WTC11 (cell line): ENCODE results near the gene EEIG1. TPM values are rescaled to one million over a fixed set of nuclear protein-coding genes. Genes with fewer than 3 reads are reported as not detected.
A peak's percentile ranks its signal among the peaks of the same experiment; 100 is the strongest.

ENCODE experiments used
- AR ChIP-seq: fragments of 250-450 bp; sonication (Bioruptor Pico); IDR thresholded peaks from 2 replicates; pipeline ENCODE4 v1.9.0; 2021; ENCODE audit warnings: mild to moderate bottlenecking
- ATF2 ChIP-seq: sonication (generic); formaldehyde crosslinking; IDR thresholded peaks from 2 replicates; pipeline ENCODE4 v1.8.1; 2022; ENCODE audit warnings: low read depth, missing genetic modification reagents, borderline replicate concordance
- ATF6 ChIP-seq: sonication (generic); formaldehyde crosslinking; IDR thresholded peaks from 2 replicates; pipeline ENCODE4 v1.8.1; 2023; ENCODE audit warnings: mild to moderate bottlenecking, missing genetic modification reagents
- CREM ChIP-seq: sonication (generic); formaldehyde crosslinking; IDR thresholded peaks from 2 replicates; pipeline ENCODE4 v1.8.1; 2022; ENCODE audit warnings: mild to moderate bottlenecking, missing genetic modification reagents, moderate library complexity
- CTCF ChIP-seq: fragments of 200-600 bp; IDR thresholded peaks from 2 replicates; pipeline ENCODE4 v1.8.0; 2022; ENCODE audit warnings: antibody characterized with exemption
- ELF4 ChIP-seq: sonication (generic); formaldehyde crosslinking; IDR thresholded peaks from 2 replicates; pipeline ENCODE4 v1.8.1; 2022; ENCODE audit warnings: low read depth, mild to moderate bottlenecking, moderate library complexity, missing genetic modification reagents
- ERG ChIP-seq: fragments of 250-450 bp; sonication (Bioruptor Pico); IDR thresholded peaks from 2 replicates; pipeline ENCODE4 v1.8.0; 2021; ENCODE audit warnings: mild to moderate bottlenecking
- ESRRA ChIP-seq: sonication (generic); formaldehyde crosslinking; IDR thresholded peaks from 2 replicates; pipeline ENCODE4 v1.8.1; 2022; ENCODE audit warnings: mild to moderate bottlenecking, missing genetic modification reagents, borderline replicate concordance
- FOXJ3 ChIP-seq: sonication (generic); formaldehyde crosslinking; IDR thresholded peaks from 2 replicates; pipeline ENCODE4 v1.9.0; 2021; ENCODE audit warnings: missing genetic modification reagents, mild to moderate bottlenecking, borderline replicate concordance
- FOXP1 ChIP-seq: sonication (generic); formaldehyde crosslinking; IDR thresholded peaks from 2 replicates; pipeline ENCODE4 v1.8.0; 2022; ENCODE audit warnings: missing genetic modification reagents, mild to moderate bottlenecking, moderate library complexity, borderline replicate concordance
- GABPB1 ChIP-seq: sonication (generic); formaldehyde crosslinking; IDR thresholded peaks from 2 replicates; pipeline ENCODE4 v1.8.1; 2023; ENCODE audit warnings: mild to moderate bottlenecking, missing genetic modification reagents
- MYBL2 ChIP-seq: sonication (generic); formaldehyde crosslinking; IDR thresholded peaks from 2 replicates; pipeline ENCODE4 v1.8.1; 2023; ENCODE audit warnings: mild to moderate bottlenecking, moderate library complexity, missing genetic modification reagents
- PRDM15 ChIP-seq: sonication (generic); formaldehyde crosslinking; IDR thresholded peaks from 2 replicates; pipeline ENCODE4 v1.8.0; 2022; ENCODE audit warnings: missing genetic modification reagents
- TCF7 ChIP-seq: sonication (generic); formaldehyde crosslinking; IDR thresholded peaks from 2 replicates; pipeline ENCODE4 v1.8.0; 2022; ENCODE audit warnings: mild to moderate bottlenecking, low read depth, missing genetic modification reagents, moderate library complexity
- TEAD1 ChIP-seq: sonication (generic); formaldehyde crosslinking; IDR thresholded peaks from 2 replicates; pipeline ENCODE4 v1.8.0; 2022; ENCODE audit warnings: mild to moderate bottlenecking, missing genetic modification reagents
- ZBTB21 ChIP-seq: sonication (generic); formaldehyde crosslinking; IDR thresholded peaks from 2 replicates; pipeline ENCODE4 v1.8.1; 2023; ENCODE audit warnings: mild to moderate bottlenecking, missing genetic modification reagents, borderline replicate concordance
- ZMAT4 ChIP-seq: fragments of 250-450 bp; sonication (Bioruptor Pico); IDR thresholded peaks from 2 replicates; pipeline ENCODE4 v1.9.0; 2021; ENCODE audit warnings: mild to moderate bottlenecking
- ZNF138 ChIP-seq: sonication (generic); formaldehyde crosslinking; conservative IDR thresholded peaks from 2 replicates; pipeline ENCODE4 v1.8.1; 2022; ENCODE audit warnings: mild to moderate bottlenecking, moderate library complexity, missing genetic modification reagents
- ZNF219 ChIP-seq: sonication (generic); formaldehyde crosslinking; IDR thresholded peaks from 2 replicates; pipeline ENCODE4 v1.8.0; 2023; ENCODE audit warnings: missing genetic modification reagents, mild to moderate bottlenecking, borderline replicate concordance
- ZNF232 ChIP-seq: sonication (generic); formaldehyde crosslinking; IDR thresholded peaks from 2 replicates; pipeline ENCODE4 v1.8.0; 2022; ENCODE audit warnings: mild to moderate bottlenecking, missing genetic modification reagents
- ZNF671 ChIP-seq: fragments of 250-450 bp; sonication (Bioruptor Pico); IDR thresholded peaks from 2 replicates; pipeline ENCODE4 v1.8.0; 2021; ENCODE audit warnings: mild to moderate bottlenecking
- total RNA-seq: library from RNA; stranded (reverse); gene quantifications from 3 replicates; pipeline ENCODE4 v1.2.3, GENCODE V29; 2021

EEIG1 gene
- total RNA-seq, 1 experiment from 2014 or later, result 66.4 TPM

GRCh38 chr9:127979333-127980059 is 1.3 kb downstream of the EEIG1 start (continued):
- TF ChIP-seq ZNF671 (CRISPR knock-in tag), result no peak
- peak; percentile 53 for TF ChIP-seq FOXP1 (CRISPR knock-in tag)
- no peak for TF ChIP-seq TCF7 (CRISPR knock-in tag)
- no peak for TF ChIP-seq AR (CRISPR knock-in tag)
- TF ChIP-seq ATF2, result no peak
- TF ChIP-seq ELF4 (CRISPR knock-in tag), result no peak
- TF ChIP-seq PRDM15 (CRISPR knock-in tag), result no peak
- TF ChIP-seq CREM (CRISPR knock-in tag), result no peak
- TF ChIP-seq ZBTB21 (CRISPR knock-in tag), result no peak
- peak; percentile 41; the same call in 1 of the 2 replicates for TF ChIP-seq ZNF219 (CRISPR knock-in tag)
- no peak for TF ChIP-seq ZNF138 (CRISPR knock-in tag)
- no peak for TF ChIP-seq FOXJ3
- no peak for TF ChIP-seq MYBL2 (CRISPR knock-in tag)
- no peak for TF ChIP-seq ATF6 (CRISPR knock-in tag)
- no peak for TF ChIP-seq ZMAT4 (CRISPR knock-in tag)
- TF ChIP-seq ZNF232 (CRISPR knock-in tag), result no peak
- TF ChIP-seq ERG (CRISPR knock-in tag), result no peak
- TF ChIP-seq GABPB1 (CRISPR knock-in tag), result peak; percentile 54; the same call in 1 of the 2 replicates
- TF ChIP-seq CTCF, result no peak
- TF ChIP-seq TEAD1, result 0 out of 2 replicates have a peak, but pooled peaks have one; percentile 16
- TF ChIP-seq ESRRA (CRISPR knock-in tag), result no peak
